ENCODE results near the gene CEBPE.

Gene CEBPE

GRCh38 chr14:23141706-23142444 lies 22.8 kb upstream of the CEBPE start:
- Histone ChIP-seq H3K27me3 (ENCODE audit: control insufficient read depth, insufficient read depth, low read length) (no peaks in the 10 kb centered on the region), H3K4me3 (ENCODE audit: low read length) (no peak overlapping the region), H3K36me3 (ENCODE audit: control insufficient read depth, low read depth, low read length) (peaks cover 57% of the 10 kb centered on the region), H3K9ac (ENCODE audit: low read length) (no peak overlapping the region), H3K9me3 (ENCODE audit: control insufficient read depth, low read depth, low read length) (no peaks in the 10 kb centered on the region), H3K4me1 (ENCODE audit: control insufficient read depth, low read depth, low read length) (no peaks in the 10 kb centered on the region), H3K27ac (ENCODE audit: low read length) (no peak overlapping the region)

- Histone ChIP-seq H3K4me1 (ENCODE audit: control insufficient read depth, low read depth, low read length) (no peaks in the 10 kb centered on the region), H3K4me3 (ENCODE audit: low read length) (no peak overlapping the region), H3K9ac (ENCODE audit: low read length) (no peak overlapping the region), H3K27ac (ENCODE audit: low read length) (no peak overlapping the region), H3K9me3 (ENCODE audit: control insufficient read depth, low read depth, low read length) (no peaks in the 10 kb centered on the region), H3K27me3 (ENCODE audit: control insufficient read depth, insufficient read depth, low read length) (no peaks in the 10 kb centered on the region), H3K36me3 (ENCODE audit: control insufficient read depth, low read depth, low read length) (peaks cover 63% of the 10 kb centered on the region)
Observed at GRCh38 chr14:23140371-23140770, 21.3 kb upstream of the CEBPE start.

- Histone ChIP-seq H3K4me1 (ENCODE audit: control insufficient read depth, low read depth, low read length) (no peaks in the 10 kb centered on the region), H3K9ac (ENCODE audit: low read length) (no peak overlapping the region), H3K9me3 (ENCODE audit: control insufficient read depth, low read depth, low read length) (no peaks in the 10 kb centered on the region), H3K27me3 (ENCODE audit: control insufficient read depth, insufficient read depth, low read length) (no peaks in the 10 kb centered on the region), H3K27ac (ENCODE audit: low read length) (no peak overlapping the region), H3K36me3 (ENCODE audit: control insufficient read depth, low read depth, low read length) (peaks cover 63% of the 10 kb centered on the region), H3K4me3 (ENCODE audit: low read length) (no peak overlapping the region)
Observed at GRCh38 chr14:23139874-23140273, 20.8 kb upstream of the CEBPE start.

GRCh38 chr14:23137813-23138535 lies 18.9 kb upstream of the CEBPE start:
- Histone ChIP-seq H3K27me3 (ENCODE audit: control insufficient read depth, insufficient read depth, low read length) (no peaks in the 10 kb centered on the region), H3K36me3 (ENCODE audit: control insufficient read depth, low read depth, low read length) (peaks cover 49% of the 10 kb centered on the region), H3K9ac (ENCODE audit: low read length) (no peak overlapping the region), H3K27ac (ENCODE audit: low read length) (no peak overlapping the region), H3K4me1 (ENCODE audit: control insufficient read depth, low read depth, low read length) (no peaks in the 10 kb centered on the region), H3K9me3 (ENCODE audit: control insufficient read depth, low read depth, low read length) (no peaks in the 10 kb centered on the region), H3K4me3 (ENCODE audit: low read length) (no peak overlapping the region)

- H3K27ac ChIP-seq (ENCODE audit: low read length): no peak overlapping the region
- H3K36me3 ChIP-seq (ENCODE audit: control insufficient read depth, low read depth, low read length): peaks cover 42% of the 10 kb centered on the region
- H3K4me1 ChIP-seq (ENCODE audit: control insufficient read depth, low read depth, low read length): no peaks in the 10 kb centered on the region
- H3K4me3 ChIP-seq (ENCODE audit: low read length): no peak overlapping the region
- H3K9ac ChIP-seq (ENCODE audit: low read length): no peak overlapping the region
- no peaks in the 10 kb centered on the region for H3K9me3 ChIP-seq (ENCODE audit: control insufficient read depth, low read depth, low read length)
- no peaks in the 10 kb centered on the region for H3K27me3 ChIP-seq (ENCODE audit: control insufficient read depth, insufficient read depth, low read length)
Observed at GRCh38 chr14:23137192-23137812, 18.2 kb upstream of the CEBPE start.

- H3K36me3 ChIP-seq (ENCODE audit: control insufficient read depth, low read depth, low read length): peaks cover 43% of the 10 kb centered on the region
- H3K9ac ChIP-seq (ENCODE audit: low read length): no peak overlapping the region
- H3K4me3 ChIP-seq (ENCODE audit: low read length): no peak overlapping the region
Observed at GRCh38 chr14:23136566-23137133, 17.6 kb upstream of the CEBPE start.

GRCh38 chr14:23132970-23133369 lies 13.9 kb upstream of the CEBPE start:
- Histone ChIP-seq H3K4me1 (ENCODE audit: control insufficient read depth, low read depth, low read length) (no peaks in the 10 kb centered on the region), H3K27me3 (ENCODE audit: control insufficient read depth, insufficient read depth, low read length) (no peaks in the 10 kb centered on the region), H3K9me3 (ENCODE audit: control insufficient read depth, low read depth, low read length) (no peaks in the 10 kb centered on the region), H3K4me3 (ENCODE audit: low read length) (no peak overlapping the region), H3K36me3 (ENCODE audit: control insufficient read depth, low read depth, low read length) (peaks cover 50% of the 10 kb centered on the region), H3K27ac (ENCODE audit: low read length) (no peak overlapping the region), H3K9ac (ENCODE audit: low read length) (no peak overlapping the region)

More at GRCh38 chr14:23136566-23137133, 17.6 kb upstream of the CEBPE start:
- Histone ChIP-seq H3K27me3 (ENCODE audit: control insufficient read depth, insufficient read depth, low read length) (no peaks in the 10 kb centered on the region), H3K27ac (ENCODE audit: low read length) (no peak overlapping the region), H3K4me1 (ENCODE audit: control insufficient read depth, low read depth, low read length) (no peaks in the 10 kb centered on the region), H3K9me3 (ENCODE audit: control insufficient read depth, low read depth, low read length) (no peaks in the 10 kb centered on the region)

GRCh38 chr14:23131482-23131881 lies 12.4 kb upstream of the CEBPE start:
- Histone ChIP-seq H3K27me3 (ENCODE audit: control insufficient read depth, insufficient read depth, low read length) (no peaks in the 10 kb centered on the region), H3K4me3 (ENCODE audit: low read length) (no peak overlapping the region), H3K4me1 (ENCODE audit: control insufficient read depth, low read depth, low read length) (no peaks in the 10 kb centered on the region), H3K36me3 (ENCODE audit: control insufficient read depth, low read depth, low read length) (peaks cover 50% of the 10 kb centered on the region), H3K27ac (ENCODE audit: low read length) (no peak overlapping the region), H3K9me3 (ENCODE audit: control insufficient read depth, low read depth, low read length) (no peaks in the 10 kb centered on the region), H3K9ac (ENCODE audit: low read length) (no peak overlapping the region)

- H3K9ac ChIP-seq (ENCODE audit: low read length): no peak overlapping the region
- H3K27me3 ChIP-seq (ENCODE audit: control insufficient read depth, insufficient read depth, low read length): no peaks in the 10 kb centered on the region
- H3K4me3 ChIP-seq (ENCODE audit: low read length): no peak overlapping the region
- no peaks in the 10 kb centered on the region for H3K9me3 ChIP-seq (ENCODE audit: control insufficient read depth, low read depth, low read length)
- H3K36me3 ChIP-seq (ENCODE audit: control insufficient read depth, low read depth, low read length): peaks cover 46% of the 10 kb centered on the region
- no peak overlapping the region for H3K27ac ChIP-seq (ENCODE audit: low read length)
- H3K4me1 ChIP-seq (ENCODE audit: control insufficient read depth, low read depth, low read length): peaks cover 3% of the 10 kb centered on the region
Observed at GRCh38 chr14:23130871-23131270, 11.8 kb upstream of the CEBPE start.

GRCh38 chr14:23129759-23130316 lies 10.8 kb upstream of the CEBPE start:
- H3K27me3 ChIP-seq (ENCODE audit: control insufficient read depth, insufficient read depth, low read length): no peaks in the 10 kb centered on the region
- no peak overlapping the region for H3K4me3 ChIP-seq (ENCODE audit: low read length)

More at GRCh38 chr14:23129759-23130316, 10.8 kb upstream of the CEBPE start:
- Histone ChIP-seq H3K9me3 (ENCODE audit: control insufficient read depth, low read depth, low read length) (no peaks in the 10 kb centered on the region), H3K4me1 (ENCODE audit: control insufficient read depth, low read depth, low read length) (peaks cover 4% of the 10 kb centered on the region), H3K9ac (ENCODE audit: low read length) (no peak overlapping the region), H3K27ac (ENCODE audit: low read length) (no peak overlapping the region), H3K36me3 (ENCODE audit: control insufficient read depth, low read depth, low read length) (peaks cover 44% of the 10 kb centered on the region)
